ENCODE results near the gene FBXO9. TPM values are rescaled to one million over a fixed set of nuclear protein-coding genes. Genes with fewer than 3 reads are reported as not detected.

The FBXO9 gene
- total and polyA plus RNA-seq, 2 of the 8 experiments (the other 6 are each of a cell fraction or from before 2014, with no cell fraction given), result 41.3 to 50.9 TPM

DNA sequence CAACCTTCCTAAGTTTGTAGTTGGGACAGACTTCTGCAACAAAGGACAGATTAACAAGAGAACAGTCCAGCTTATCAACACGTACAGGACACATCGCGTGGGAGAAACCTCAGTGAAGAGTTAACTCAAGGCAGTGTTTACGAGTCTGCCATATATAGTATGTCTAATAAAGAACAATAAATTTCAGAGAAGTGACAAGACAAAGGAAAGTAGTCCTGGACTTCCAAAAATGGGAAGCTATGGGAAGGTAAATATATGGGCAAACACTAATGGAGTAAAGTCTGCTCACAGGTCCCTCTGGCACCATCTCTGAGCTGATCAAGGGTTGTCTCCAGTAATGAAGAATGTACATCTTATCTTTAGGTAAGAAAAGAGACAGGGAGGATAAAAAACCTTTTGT is 48.5 kb downstream of the FBXO9 start:
- H2AK5ac ChIP-seq (ENCODE audit: low read depth, low read length), result no peak overlapping the region
- FAIRE-seq (no peak), DNase-seq (ENCODE audit: low read depth in 1 of 2, low spot score in 2 of 2) (no peak)
- H3K79me2 ChIP-seq (ENCODE audit: control insufficient read depth in 1 of 2, insufficient read depth in 2 of 2, low read length in 2 of 2), result no peaks in the 10 kb centered on the region
- WGBS, 2 experiments (ENCODE audit: extremely low coverage in 1 of 2, insufficient coverage in 1 of 2, insufficient read length in 1 of 2, insufficient replicate concordance in 2 of 2, low coverage in 1 of 2, low lambda C conversion rate in 2 of 2, missing lambda C conversion rate in 1 of 2), result 79% methylated on average over 4 of the region's 4 CpGs; no CpG with 5 or more reads in 1 of the 2 experiments
- no peak overlapping the region for H4K91ac ChIP-seq (replicated peaks; ENCODE audit: insufficient read length, low read length)
- H3K4ac ChIP-seq (replicated peaks; ENCODE audit: insufficient read length, low read depth, low read length), result no peak overlapping the region
- H3K27me3 ChIP-seq (replicated peaks in 1 of 4; ENCODE audit: control insufficient read depth in 3 of 4, extremely low read depth in 1 of 4, insufficient read depth in 3 of 4, low read length in 3 of 4), result no peaks in the 10 kb centered on the region
- POLR2A ChIA-PET (ENCODE audit: partially characterized antibody), result no interaction called here
- H3K27ac ChIP-seq (ENCODE audit: low read depth, low read length), result no peak overlapping the region
- H2BK20ac ChIP-seq (ENCODE audit: low read length), result no peak overlapping the region
- H2BK12ac ChIP-seq (ENCODE audit: low read depth, low read length), result no peak overlapping the region
- no peak overlapping the region for H4K5ac ChIP-seq (ENCODE audit: insufficient read length, low read depth, low read length)
- no peak overlapping the region for H2AFZ ChIP-seq (ENCODE audit: low read length)
- no peaks in the 10 kb centered on the region for H3K23me2 ChIP-seq (ENCODE audit: low read depth, low read length)
- H2BK5ac ChIP-seq (ENCODE audit: low read depth, low read length), result no peak overlapping the region
- no peak overlapping the region for H3K4me2 ChIP-seq (ENCODE audit: insufficient read depth in 1 of 2, low read depth in 2 of 2, low read length in 2 of 2)
- no peak overlapping the region for H4K8ac ChIP-seq (ENCODE audit: extremely low read depth, insufficient read depth, low read length)
- no peaks in the 10 kb centered on the region for H3K79me1 ChIP-seq (ENCODE audit: low read depth, low read length)
- H2BK15ac ChIP-seq (ENCODE audit: low read length), result no peak overlapping the region
- no peak overlapping the region for H3K56ac ChIP-seq (replicated peaks; ENCODE audit: insufficient read length, low read depth, low read length)
- H4K20me1 ChIP-seq (replicated peaks in 1 of 2; ENCODE audit: control insufficient read depth in 1 of 2, insufficient read depth in 2 of 2, low read length in 2 of 2), result no peaks in the 10 kb centered on the region
- H3K23ac ChIP-seq (ENCODE audit: insufficient read length), result no peak overlapping the region
- H3K9me3 ChIP-seq (ENCODE audit: insufficient read depth in 2 of 2, low read depth in 1 of 2, low read length in 1 of 2), result no peaks in the 10 kb centered on the region
- CTCF ChIA-PET (ENCODE audit: partially characterized antibody), result interaction anchor here (0.8 to 2.4 kb wide), 2 partner anchors 38 to 379 kb away, joined by 4 to 6 read pairs; no protein-coding TSS in a partner anchor
- H3K36me3 ChIP-seq (ENCODE audit: control insufficient read depth in 2 of 4, insufficient read depth in 4 of 4, low read length in 3 of 4), result no peaks in the 10 kb centered on the region; a peak in 1 of 8 replicates
- no peak overlapping the region for H3K9ac ChIP-seq (replicated peaks in 1 of 4; ENCODE audit: extremely low read depth in 1 of 4, low read depth in 3 of 4, low read length in 3 of 4)
- no peak overlapping the region for H3K14ac ChIP-seq (ENCODE audit: insufficient read length)
- TF ChIP-seq CHD1 (IDR thresholded peaks at IDR 0.05; ENCODE audit: low read depth, low read length) (no peak), POLR2A (IDR thresholded peaks at IDR 0.05; ENCODE audit: control extremely low read depth in 1 of 2, low read depth in 2 of 2, low read length in 2 of 2) (no peak), MAFK (IDR thresholded peaks at IDR 0.05; ENCODE audit: low read depth, low read length) (no peak), CEBPB (IDR thresholded peaks at IDR 0.05; ENCODE audit: low read depth, low read length) (no peak)
- peaks cover 0 to 4% (median 1%) of the 10 kb centered on the region in 4 experiments; a peak in 2 of 7 replicates for H3K4me1 ChIP-seq (replicated peaks in 1 of 4; ENCODE audit: control insufficient read depth in 3 of 4, insufficient read depth in 4 of 4, low read length in 3 of 4)
- no peak overlapping the region for H3K4me3 ChIP-seq (ENCODE audit: extremely low read depth in 1 of 4, insufficient read depth in 2 of 4, low read depth in 3 of 4, low read length in 4 of 4)
- H2BK120ac ChIP-seq (replicated peaks; ENCODE audit: low read depth, low read length), result no peak overlapping the region
- H3K18ac ChIP-seq (ENCODE audit: extremely low read depth, low read length), result no peak overlapping the region
